ENCODE measurements around the gene WASF2.

The WASF2 gene

DNA sequence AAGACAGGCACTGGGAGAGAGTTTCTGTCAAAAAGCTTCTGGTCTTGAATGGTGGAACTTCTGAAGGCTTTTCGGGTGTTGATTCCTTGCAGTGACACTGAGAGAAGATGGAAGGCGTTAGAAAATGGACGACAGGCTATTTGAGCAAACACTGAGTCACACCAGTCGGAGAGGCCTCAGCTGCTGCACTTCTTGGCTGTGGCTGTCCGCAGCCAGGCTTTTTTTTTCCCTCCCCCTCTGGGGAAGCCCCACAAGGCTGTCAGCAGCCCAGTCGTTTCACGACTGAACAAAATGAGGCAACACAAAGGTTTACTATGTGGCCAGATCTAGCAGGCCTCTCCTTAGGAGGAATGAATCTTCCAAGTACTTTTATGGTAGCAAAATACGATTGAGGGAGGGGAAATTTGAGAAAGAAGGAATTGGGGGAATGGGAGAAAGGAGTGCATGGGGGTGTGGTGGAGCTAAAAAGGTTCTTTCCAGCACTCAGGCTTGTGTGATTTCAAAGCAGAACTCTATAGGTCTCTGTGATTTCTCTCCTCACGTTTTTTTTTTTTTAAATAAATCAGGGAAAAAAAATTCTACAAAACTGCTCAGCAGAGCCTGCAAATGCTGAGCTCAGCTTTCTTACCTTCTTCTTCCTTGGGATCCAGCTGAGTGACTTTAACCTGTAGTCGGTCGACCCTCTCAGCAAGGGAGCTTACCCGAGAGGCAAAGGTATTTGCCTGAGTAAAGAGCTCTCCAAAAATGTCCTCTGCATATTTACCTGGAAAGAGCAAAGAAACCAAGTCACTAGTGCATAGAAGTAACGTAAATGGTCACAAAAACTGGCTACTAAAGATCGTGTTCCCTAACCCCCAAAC is 71.4 kb downstream of the WASF2 start:
- TF ChIP-seq, protein P1, sequence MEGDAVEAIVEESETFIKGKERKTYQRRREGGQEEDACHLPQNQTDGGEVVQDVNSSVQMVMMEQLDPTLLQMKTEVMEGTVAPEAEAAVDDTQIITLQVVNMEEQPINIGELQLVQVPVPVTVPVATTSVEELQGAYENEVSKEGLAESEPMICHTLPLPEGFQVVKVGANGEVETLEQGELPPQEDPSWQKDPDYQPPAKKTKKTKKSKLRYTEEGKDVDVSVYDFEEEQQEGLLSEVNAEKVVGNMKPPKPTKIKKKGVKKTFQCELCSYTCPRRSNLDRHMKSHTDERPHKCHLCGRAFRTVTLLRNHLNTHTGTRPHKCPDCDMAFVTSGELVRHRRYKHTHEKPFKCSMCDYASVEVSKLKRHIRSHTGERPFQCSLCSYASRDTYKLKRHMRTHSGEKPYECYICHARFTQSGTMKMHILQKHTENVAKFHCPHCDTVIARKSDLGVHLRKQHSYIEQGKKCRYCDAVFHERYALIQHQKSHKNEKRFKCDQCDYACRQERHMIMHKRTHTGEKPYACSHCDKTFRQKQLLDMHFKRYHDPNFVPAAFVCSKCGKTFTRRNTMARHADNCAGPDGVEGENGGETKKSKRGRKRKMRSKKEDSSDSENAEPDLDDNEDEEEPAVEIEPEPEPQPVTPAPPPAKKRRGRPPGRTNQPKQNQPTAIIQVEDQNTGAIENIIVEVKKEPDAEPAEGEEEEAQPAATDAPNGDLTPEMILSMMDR (IDR thresholded peaks at IDR 0.05; ENCODE audit: extremely low read depth, missing control alignments), result no peak
- DNase-seq (ENCODE audit: low spot score), result peak; percentile 81

DNA sequence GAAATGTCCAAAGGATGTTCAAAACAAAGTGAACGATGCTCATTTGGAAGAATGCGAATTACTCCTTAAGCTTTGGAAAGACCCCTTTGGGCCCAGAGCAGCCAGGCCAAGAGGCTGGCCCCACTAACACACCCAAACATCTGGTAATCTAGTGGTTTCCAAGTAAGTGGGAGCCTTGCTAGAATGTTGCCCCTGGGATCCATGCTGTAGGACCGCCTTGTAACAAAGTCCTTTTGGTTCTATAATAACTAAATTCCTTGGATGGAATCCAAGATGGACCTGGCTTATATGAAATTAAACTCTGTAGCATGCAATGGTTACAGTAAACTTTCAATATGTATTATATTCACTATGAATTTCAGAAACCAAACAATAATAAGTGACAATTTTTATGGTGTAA is 72.3 kb downstream of the WASF2 start:
- no peak for DNase-seq (ENCODE audit: low spot score)
- TF ChIP-seq, protein P1 (IDR thresholded peaks at IDR 0.05; ENCODE audit: extremely low read depth, missing control alignments), result no peak

- TF ChIP-seq, protein P1 (IDR thresholded peaks at IDR 0.05; ENCODE audit: extremely low read depth, missing control alignments), result peak; percentile 72
- DNase-seq (ENCODE audit: low spot score), result no peak
Observed at GRCh38 chr1:27416387-27417111, 73.4 kb downstream of the WASF2 start.

DNA sequence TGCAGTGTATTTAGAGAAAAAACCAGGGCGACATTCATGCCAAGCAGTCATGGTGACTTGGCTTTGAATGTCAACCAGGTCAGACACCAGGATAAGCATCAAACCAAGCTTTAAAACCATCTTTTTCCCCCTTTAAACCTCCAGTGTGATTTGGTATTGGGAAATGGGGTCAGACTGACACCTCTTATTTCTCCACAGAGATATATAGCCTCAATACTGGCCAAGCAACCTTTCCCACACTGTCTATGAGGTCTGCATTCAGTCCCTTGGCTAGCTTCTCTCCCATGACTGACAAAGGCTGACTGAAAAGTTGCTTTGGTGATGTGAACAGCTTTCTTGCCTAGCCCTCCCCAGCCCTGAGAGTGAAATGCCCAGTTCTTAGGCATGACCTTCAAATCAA is 75.9 kb downstream of the WASF2 start:
- TF ChIP-seq, protein P1 (IDR thresholded peaks at IDR 0.05; ENCODE audit: extremely low read depth, missing control alignments), result no peak
- DNase-seq (ENCODE audit: low spot score), result no peak

DNA sequence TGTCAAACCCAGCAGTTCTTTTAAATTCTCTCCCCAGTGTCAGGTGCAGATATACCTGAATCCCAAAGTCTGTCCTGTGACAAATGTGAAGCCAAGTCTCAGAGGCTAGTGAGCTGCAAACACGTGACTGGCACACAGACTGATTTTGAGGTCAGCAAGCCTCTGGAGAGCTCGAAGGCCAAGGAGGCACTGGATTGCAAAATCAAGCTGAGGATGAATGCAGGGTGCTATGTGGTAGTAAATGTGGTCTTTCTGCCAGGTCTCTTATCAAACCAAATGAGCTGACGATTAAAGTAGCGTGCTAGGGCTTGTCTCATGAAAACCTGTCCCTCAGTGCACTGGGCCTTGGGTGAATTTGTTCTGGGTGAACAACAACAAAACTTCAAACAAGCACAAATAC is 77.0 kb downstream of the WASF2 start:
- no peak for DNase-seq (ENCODE audit: low spot score)
- TF ChIP-seq, protein P1 (IDR thresholded peaks at IDR 0.05; ENCODE audit: extremely low read depth, missing control alignments), result no peak

GRCh38 chr1:27412502-27412901 is 77.5 kb downstream of the WASF2 start:
- TF ChIP-seq, protein P1 (IDR thresholded peaks at IDR 0.05; ENCODE audit: extremely low read depth, missing control alignments), result no peak
- DNase-seq (ENCODE audit: low spot score), result no peak

- DNase-seq (ENCODE audit: low spot score), result no peak
- TF ChIP-seq, protein P1 (IDR thresholded peaks at IDR 0.05; ENCODE audit: extremely low read depth, missing control alignments), result no peak
Observed at GRCh38 chr1:27410709-27411108, 79.3 kb downstream of the WASF2 start.

All from GM20000 (cell line).